ENCODE measurements around the gene C10orf90. TPM values are rescaled to one million over a fixed set of nuclear protein-coding genes. Genes with fewer than 3 reads are reported as not detected.
"Not testable (repeated sequence)": the region's sequence is repeated elsewhere in the genome, so short reads cannot be mapped to it uniquely, and the experiment has no call there.

Gene C10orf90
- total RNA-seq, 2 experiments from 2014 or later: not detected

DNA sequence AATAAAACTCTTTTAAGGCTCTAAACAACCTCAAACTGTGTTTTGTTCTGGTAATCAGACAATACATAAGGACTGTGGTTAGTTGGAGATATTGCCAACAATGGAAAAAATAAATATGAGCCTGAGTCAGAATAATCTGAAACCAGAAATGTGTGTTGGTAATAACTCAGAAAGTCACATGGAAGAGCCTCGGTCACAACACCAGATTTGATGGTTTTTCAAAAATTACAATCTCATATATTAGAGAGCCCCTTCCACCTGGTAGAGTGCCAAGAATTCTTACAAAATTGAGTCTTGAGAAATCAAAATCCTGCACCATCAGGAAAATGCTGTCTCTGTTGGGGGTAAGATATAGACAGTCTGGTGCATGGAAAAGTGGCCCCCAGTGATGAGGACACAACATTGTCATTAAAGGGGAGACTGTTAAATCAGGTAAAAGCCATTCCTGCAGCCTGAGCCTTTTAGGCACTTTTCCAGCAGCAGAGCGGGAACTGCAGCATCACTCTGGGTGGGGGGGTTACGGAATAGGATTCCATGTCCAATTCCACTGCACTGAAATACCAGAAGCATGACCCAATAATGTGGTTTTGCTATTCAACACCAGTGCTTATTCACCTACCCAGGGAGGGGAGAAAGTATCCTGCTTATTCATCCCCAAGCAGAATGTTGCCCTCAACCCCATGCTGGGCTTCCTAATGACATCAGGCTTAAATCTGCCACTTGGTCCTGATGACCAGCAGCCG is 272.7 kb downstream of the C10orf90 start:
- Mint-ChIP-seq H3K27me3 (no peaks in the 10 kb centered on the region), H3K4me3 (no peak overlapping the region), H3K36me3 (no peaks in the 10 kb centered on the region), H3K9me3 (peaks cover 2% of the 10 kb centered on the region), H3K4me1 (no peaks in the 10 kb centered on the region), H3K27ac (no peak overlapping the region)
- DNase-seq: no peak

DNA sequence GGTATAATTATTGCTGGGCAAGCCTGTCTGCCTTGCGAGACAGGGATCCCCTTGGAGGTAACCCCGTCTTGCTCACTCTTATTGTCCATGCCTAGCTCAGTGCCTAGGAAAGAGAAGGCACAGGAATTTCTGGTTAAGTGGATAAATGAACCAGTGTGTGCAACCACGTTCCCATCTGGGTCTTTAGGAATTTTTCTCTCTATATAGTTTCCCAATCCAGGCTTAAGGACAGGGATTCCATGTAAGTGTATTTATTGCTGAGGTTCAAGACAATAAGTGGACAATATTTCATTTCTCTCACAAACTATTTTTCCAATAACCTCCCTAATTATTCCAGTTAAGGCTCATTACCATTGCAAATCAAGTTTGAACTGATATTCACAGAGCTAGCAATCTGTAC is 273.3 kb downstream of the C10orf90 start:
- H3K27ac Mint-ChIP-seq: no peak overlapping the region
- no peaks in the 10 kb centered on the region for H3K36me3 Mint-ChIP-seq
- no peak overlapping the region for H3K4me3 Mint-ChIP-seq

GRCh38 chr10:126394948-126395347 is 275.5 kb downstream of the C10orf90 start:
- no peaks in the 10 kb centered on the region for H3K36me3 Mint-ChIP-seq
- no peaks in the 10 kb centered on the region for H3K4me1 Mint-ChIP-seq
- no peak for DNase-seq
- no peak overlapping the region for H3K4me3 Mint-ChIP-seq
- H3K9me3 Mint-ChIP-seq: peaks cover 2% of the 10 kb centered on the region
- H3K27ac Mint-ChIP-seq: no peak overlapping the region
- H3K27me3 Mint-ChIP-seq: peaks cover 5% of the 10 kb centered on the region

More for the DNA sequence above, 273.3 kb downstream of the C10orf90 start:
- DNase-seq: no peak
- H3K27me3 Mint-ChIP-seq: no peaks in the 10 kb centered on the region
- peaks cover 2% of the 10 kb centered on the region for H3K9me3 Mint-ChIP-seq
- H3K4me1 Mint-ChIP-seq: no peaks in the 10 kb centered on the region

DNA sequence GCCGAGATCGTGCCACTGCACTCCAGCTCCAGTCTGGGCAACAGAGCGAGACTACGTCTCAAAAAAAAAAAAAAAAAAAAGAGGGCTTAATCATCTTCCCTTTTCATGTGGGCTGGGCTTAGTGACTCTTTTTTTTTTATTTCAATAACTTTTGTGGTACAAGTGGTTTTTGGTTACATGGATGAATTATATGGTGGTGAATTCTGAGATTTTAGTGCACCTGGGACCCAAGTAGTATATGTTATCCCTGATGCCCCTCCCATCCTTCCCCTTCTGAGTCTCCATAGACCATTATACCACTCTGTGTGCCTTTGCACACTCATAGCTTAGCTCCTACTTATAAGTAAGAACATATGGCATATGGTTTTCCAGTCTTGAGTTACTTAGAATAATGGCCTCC is 277.4 kb downstream of the C10orf90 start:
- H3K36me3 Mint-ChIP-seq: no peaks in the 10 kb centered on the region
- no peaks in the 10 kb centered on the region for H3K4me1 Mint-ChIP-seq
- H3K27me3 Mint-ChIP-seq: peaks cover 21% of the 10 kb centered on the region
- no peak overlapping the region for H3K4me3 Mint-ChIP-seq
- no peak for DNase-seq
- no peak overlapping the region for H3K27ac Mint-ChIP-seq
- H3K9me3 Mint-ChIP-seq: peaks cover 2% of the 10 kb centered on the region

- DNase-seq: no peak
- Mint-ChIP-seq H3K4me3 (no peak overlapping the region), H3K4me1 (no peaks in the 10 kb centered on the region), H3K36me3 (no peaks in the 10 kb centered on the region), H3K27ac (no peak overlapping the region), H3K27me3 (peaks cover 23% of the 10 kb centered on the region), H3K9me3 (peaks cover 2% of the 10 kb centered on the region)
Measured at GRCh38 chr10:126392469-126392868, 278.0 kb downstream of the C10orf90 start.

DNA sequence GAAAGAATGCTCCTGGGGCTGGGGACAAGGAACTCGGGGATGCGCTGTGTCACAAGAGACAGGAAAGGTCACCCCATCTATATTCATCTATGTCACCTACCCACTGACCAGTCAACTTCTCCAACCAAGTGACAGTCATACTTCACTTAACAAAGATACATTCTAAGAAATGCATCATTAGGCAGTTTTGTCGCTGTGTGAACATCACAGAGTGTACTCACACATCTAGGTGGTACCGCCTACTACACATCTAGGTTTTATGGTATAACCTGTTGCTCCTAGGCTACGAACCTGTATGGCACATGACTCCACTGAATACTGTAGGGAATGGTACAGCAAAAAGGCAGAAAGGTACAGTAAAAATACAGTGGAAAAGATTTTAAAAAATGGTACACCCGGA is 278.4 kb downstream of the C10orf90 start:
- peaks cover 2% of the 10 kb centered on the region for H3K36me3 Mint-ChIP-seq
- H3K27ac Mint-ChIP-seq: no peak overlapping the region
- peaks cover 4% of the 10 kb centered on the region for H3K9me3 Mint-ChIP-seq
- H3K4me1 Mint-ChIP-seq: no peaks in the 10 kb centered on the region
- no peak overlapping the region for H3K4me3 Mint-ChIP-seq
- peaks cover 27% of the 10 kb centered on the region for H3K27me3 Mint-ChIP-seq
- no peak for DNase-seq

GRCh38 chr10:126391192-126391885 is 279.2 kb downstream of the C10orf90 start:
- no peak for DNase-seq

DNA sequence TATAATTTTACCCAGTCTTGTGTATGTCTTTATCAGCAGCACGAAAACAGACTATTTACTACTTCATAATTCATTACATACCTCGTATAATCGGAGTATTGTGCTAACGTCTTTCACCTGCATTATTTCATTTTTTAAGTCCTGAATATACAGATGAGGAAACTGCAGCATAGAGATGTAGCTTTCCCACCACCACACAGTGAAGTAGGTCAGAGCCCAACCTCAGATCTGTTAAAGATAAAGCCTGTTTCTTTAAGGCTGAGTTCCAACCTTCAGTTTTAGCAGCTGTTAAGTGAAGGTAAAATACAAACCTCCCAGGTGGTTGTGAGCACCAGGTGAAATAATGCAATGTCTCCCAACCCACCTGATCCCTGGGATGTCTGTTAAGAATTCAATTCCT is 280.2 kb downstream of the C10orf90 start:
- Mint-ChIP-seq H3K27ac (no peak overlapping the region), H3K36me3 (peaks cover 4% of the 10 kb centered on the region), H3K27me3 (peaks cover 45% of the 10 kb centered on the region), H3K4me3 (no peak overlapping the region), H3K4me1 (no peaks in the 10 kb centered on the region), H3K9me3 (peaks cover 4% of the 10 kb centered on the region)
- no peak for DNase-seq

More at GRCh38 chr10:126391192-126391885, 279.2 kb downstream of the C10orf90 start:
- Mint-ChIP-seq H3K4me3 (no peak overlapping the region), H3K4me1 (no peaks in the 10 kb centered on the region), H3K36me3 (peaks cover 4% of the 10 kb centered on the region), H3K27me3 (peaks cover 34% of the 10 kb centered on the region), H3K27ac (no peak overlapping the region), H3K9me3 (peaks cover 4% of the 10 kb centered on the region)

- Mint-ChIP-seq H3K27ac (no peak within 1 kb of the TSS), H3K4me1 (no peaks in the 10 kb centered on the region), H3K4me3 (peak within 1 kb of the TSS; percentile 8), H3K36me3 (peaks cover 4% of the 10 kb centered on the region), H3K27me3 (peaks cover 54% of the 10 kb centered on the region), H3K9me3 (peaks cover 2% of the 10 kb centered on the region)
- DNase-seq: peak; percentile 6
Measured at GRCh38 chr10:126387931-126388911, 282.3 kb downstream of the C10orf90 start, which contains the start of gene ADAM12. Gene ADAM12 (minus strand): TSS chr10:126388477. CDS start chr10:126388145, 332 bp downstream.

GRCh38 chr10:126387041-126387921 is 283.2 kb downstream of the C10orf90 start:
- Mint-ChIP-seq H3K9me3 (peaks cover 4% of the 10 kb centered on the region), H3K27me3 (peaks cover 60% of the 10 kb centered on the region), H3K36me3 (peaks cover 4% of the 10 kb centered on the region), H3K27ac (no peak overlapping the region), H3K4me3 (peak overlapping the region; percentile 8), H3K4me1 (no peaks in the 10 kb centered on the region)
- peak; percentile 27 for DNase-seq

- H3K36me3 Mint-ChIP-seq: peaks cover 4% of the 10 kb centered on the region
- no peak overlapping the region for H3K4me3 Mint-ChIP-seq
- H3K27me3 Mint-ChIP-seq: peaks cover 52% of the 10 kb centered on the region
- H3K9me3 Mint-ChIP-seq: peaks cover 4% of the 10 kb centered on the region
- no peak overlapping the region for H3K27ac Mint-ChIP-seq
- DNase-seq: no peak
- no peaks in the 10 kb centered on the region for H3K4me1 Mint-ChIP-seq
Measured at GRCh38 chr10:126384269-126384873, 286.1 kb downstream of the C10orf90 start.

- H3K27ac Mint-ChIP-seq: no peak overlapping the region
- H3K27me3 Mint-ChIP-seq: peaks cover 19% of the 10 kb centered on the region
- no peaks in the 10 kb centered on the region for H3K4me1 Mint-ChIP-seq
- no peak overlapping the region for H3K4me3 Mint-ChIP-seq
- H3K9me3 Mint-ChIP-seq: peaks cover 2% of the 10 kb centered on the region
- DNase-seq: no peak
- H3K36me3 Mint-ChIP-seq: no peaks in the 10 kb centered on the region
Measured at GRCh38 chr10:126380352-126381076, 290.0 kb downstream of the C10orf90 start.

- not testable (repeated sequence) for H3K27ac Mint-ChIP-seq, H3K4me1 Mint-ChIP-seq, DNase-seq, H3K4me3 Mint-ChIP-seq, H3K36me3 Mint-ChIP-seq
- Mint-ChIP-seq H3K9me3 (peaks cover 13% of the 10 kb centered on the region), H3K27me3 (peaks cover 11% of the 10 kb centered on the region)
Measured at GRCh38 chr10:126379166-126379565, 291.3 kb downstream of the C10orf90 start.

All from activated naive CD8-positive, alpha-beta T cell treated with anti-CD3 and anti-CD28 coated beads for 36 hours (primary cell).